GM12865 (cell line): Measurements from ENCODE around the gene HGD.
"Not testable (repeated sequence)": the region's sequence is repeated elsewhere in the genome, so short reads cannot be mapped to it uniquely, and the experiment has no call there.

Source experiments
- DNase-seq: peaks from one replicate; pipeline ENCODE4 v3.0.0; 2010; ENCODE audit warnings: low read depth
- H3K4me3 ChIP-seq: 2 replicates; pipeline ENCODE4 v1.5.1; 2011; ENCODE audit warnings: mild to moderate bottlenecking, low read depth, low read length, control low read depth
- CTCF ChIP-seq: IDR thresholded peaks from 2 replicates; pipeline ENCODE4 v1.5.1; 2011; ENCODE audit warnings: low read length, control low read depth, low read depth, inconsistent platforms; ENCODE audit not compliant: insufficient read depth; ENCODE audit errors: missing control alignments

Gene HGD

GRCh38 chr3:120641696-120642246, 40.3 kb downstream of the HGD start:
- no peak overlapping the region for H3K4me3 ChIP-seq
- no peak for DNase-seq
- no peak for TF ChIP-seq CTCF

DNA sequence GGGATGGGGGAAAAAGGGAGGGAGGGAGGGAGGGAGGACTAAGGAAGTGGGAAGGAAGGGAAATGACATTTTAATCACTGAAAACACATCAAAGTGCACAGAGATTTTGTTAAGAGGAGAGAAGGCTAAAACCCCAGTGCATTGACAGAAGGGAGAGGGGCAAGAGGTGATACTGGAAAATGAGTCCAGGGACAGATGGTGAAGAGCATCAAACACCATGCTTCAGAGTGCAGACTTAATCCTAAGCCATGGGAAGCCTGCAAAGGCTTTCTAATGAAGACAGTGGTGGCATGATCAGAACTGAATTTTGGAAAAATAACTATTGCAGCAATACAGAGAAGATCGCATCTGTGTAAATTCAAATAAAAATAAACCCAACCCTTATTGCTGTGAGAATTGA, 41.8 kb downstream of the HGD start:
- no peak overlapping the region for H3K4me3 ChIP-seq
- no peak for TF ChIP-seq CTCF
- no peak for DNase-seq

DNA sequence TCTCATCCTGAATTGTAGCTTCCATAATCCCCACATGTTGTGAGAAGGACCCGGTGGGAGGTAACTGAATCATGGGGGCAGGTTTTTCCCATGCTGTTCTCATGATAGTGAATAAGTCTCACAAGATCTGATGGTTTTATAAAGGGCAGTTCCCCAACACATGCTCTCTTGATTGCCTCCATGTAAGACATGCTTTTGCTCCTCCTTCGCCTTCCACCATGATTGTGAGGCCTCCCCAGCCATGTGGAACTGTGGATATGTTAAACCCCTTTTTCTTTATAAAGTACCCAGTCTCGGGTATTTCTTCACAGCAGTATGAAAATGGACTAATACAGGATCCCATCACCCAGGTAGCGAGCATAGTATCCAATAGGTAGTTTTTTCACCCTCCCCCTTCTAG, 43.2 kb downstream of the HGD start:
- not testable (repeated sequence) for DNase-seq, H3K4me3 ChIP-seq

DNA sequence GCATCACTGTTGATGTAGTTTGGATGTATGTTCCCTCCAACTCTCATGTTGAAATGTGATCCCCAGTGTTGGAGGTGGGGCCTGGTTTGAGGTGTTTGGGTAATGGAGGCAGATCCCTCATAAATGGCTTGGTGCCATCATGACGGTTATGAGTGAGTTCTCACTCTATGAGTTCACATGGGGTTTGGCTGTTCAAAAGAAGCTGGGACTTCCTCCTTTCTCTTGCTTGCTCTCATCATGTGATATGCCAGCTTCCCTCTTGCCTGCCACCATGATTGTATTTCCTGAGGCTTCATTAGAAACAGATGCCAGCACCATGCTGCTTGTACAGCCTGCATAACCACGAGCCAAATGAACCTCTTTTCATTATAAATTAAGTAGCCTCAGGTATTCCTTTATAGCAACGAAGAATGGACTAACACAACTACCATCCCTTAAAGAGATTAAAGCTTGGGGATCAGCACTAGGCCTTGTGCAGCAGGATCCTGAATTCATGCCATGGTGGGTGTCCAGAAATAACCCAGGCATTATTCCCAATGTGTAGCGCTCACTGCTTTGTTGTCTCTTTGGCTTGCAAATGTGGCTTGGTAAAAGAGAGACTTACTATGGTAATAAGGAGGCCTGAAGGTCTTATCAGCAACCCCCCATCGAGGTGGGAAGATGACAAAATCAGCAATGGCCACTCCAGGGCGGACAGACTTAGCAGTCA, 44.0 kb downstream of the HGD start:
- H3K4me3 ChIP-seq = no peak overlapping the region
- no peak for TF ChIP-seq CTCF
- DNase-seq = no peak

DNA sequence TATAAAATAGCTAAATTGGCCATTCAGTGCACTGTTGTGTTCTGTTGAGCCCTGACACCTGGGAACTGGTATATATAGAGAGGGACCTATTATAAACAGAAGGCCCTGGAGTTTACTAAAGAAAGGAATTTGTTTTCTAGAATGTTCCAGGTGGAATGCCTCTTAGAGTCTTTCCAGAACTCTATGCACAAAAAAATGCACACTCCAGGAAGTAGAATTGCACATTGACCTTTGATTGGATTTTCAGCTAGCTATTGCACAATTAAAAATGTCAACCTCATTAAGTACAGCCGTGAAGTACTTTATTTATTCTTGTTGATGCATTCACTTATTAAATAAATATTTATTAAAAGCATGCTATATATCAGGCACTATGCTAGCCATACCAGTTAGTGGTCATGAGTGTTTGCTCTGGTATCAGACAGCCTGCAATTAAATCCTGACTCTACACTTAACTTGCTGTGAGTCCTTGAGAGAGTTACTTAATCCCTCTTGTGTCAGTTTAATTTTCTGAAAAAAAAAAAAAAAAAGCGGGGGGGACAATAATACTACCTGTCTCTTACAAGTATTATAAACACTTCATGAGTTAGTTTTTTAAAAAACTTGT, 45.1 kb downstream of the HGD start:
- no peak overlapping the region for H3K4me3 ChIP-seq
- no peak for TF ChIP-seq CTCF
- DNase-seq = no peak

GRCh38 chr3:120634539-120634938, 47.5 kb downstream of the HGD start:
- DNase-seq = no peak
- no peak overlapping the region for H3K4me3 ChIP-seq
- TF ChIP-seq CTCF = no peak

- no peak for DNase-seq
- TF ChIP-seq CTCF = no peak
- no peak overlapping the region for H3K4me3 ChIP-seq
Observed at GRCh38 chr3:120625159-120625586, 56.9 kb downstream of the HGD start.
